GM12872 (cell line): ENCODE results near the gene ABR.

ENCODE experiments used
- CTCF ChIP-seq: IDR thresholded peaks from 3 replicates; pipeline ENCODE4 v1.5.1; 2011; ENCODE audit warnings: low read depth, mild to moderate bottlenecking, low read length, moderate library complexity; ENCODE audit not compliant: insufficient read depth

Gene ABR

DNA sequence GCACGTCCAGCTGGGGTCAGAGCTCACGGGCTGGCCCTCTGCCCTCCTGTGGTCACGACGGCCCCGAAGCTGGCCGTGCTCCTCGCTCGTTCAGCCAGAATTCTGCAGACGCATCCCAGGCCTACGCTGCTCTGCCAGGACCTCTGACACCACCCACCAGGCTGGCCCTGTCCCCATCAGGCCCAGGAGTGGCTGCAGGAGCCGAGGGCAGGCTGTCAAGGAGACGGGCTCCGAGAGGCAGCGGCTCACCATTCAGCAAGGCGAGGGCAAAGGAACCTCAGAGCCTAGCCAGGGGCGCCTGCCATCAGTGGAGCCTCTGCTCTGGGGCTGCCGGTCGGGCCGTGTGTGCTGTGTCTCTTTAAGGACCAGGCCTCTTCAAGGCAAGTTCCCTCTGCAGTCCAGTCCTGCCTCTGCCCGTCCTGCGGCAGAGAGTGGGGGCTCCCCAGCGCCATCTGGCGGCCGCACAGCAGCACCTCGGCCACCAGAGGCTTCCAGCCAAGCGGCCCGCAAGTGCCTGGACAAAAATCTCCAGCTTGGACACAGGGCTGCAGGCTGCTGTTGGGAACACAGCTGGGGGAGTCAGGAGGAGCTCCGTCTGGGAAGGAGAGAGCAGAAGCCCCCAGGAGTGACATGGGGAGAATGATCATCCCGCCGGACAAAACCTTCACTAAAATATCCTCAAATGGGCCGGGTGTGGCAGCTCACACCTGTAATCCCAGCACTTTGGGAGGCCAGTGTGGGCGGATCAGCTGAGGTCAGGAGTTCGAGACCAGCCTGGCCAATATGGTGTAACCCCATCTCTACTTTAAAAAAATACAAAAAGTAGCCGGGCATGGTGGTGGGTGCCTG, 7.4 kb upstream of the ABR start:
- TF ChIP-seq CTCF = peak; percentile 98

DNA sequence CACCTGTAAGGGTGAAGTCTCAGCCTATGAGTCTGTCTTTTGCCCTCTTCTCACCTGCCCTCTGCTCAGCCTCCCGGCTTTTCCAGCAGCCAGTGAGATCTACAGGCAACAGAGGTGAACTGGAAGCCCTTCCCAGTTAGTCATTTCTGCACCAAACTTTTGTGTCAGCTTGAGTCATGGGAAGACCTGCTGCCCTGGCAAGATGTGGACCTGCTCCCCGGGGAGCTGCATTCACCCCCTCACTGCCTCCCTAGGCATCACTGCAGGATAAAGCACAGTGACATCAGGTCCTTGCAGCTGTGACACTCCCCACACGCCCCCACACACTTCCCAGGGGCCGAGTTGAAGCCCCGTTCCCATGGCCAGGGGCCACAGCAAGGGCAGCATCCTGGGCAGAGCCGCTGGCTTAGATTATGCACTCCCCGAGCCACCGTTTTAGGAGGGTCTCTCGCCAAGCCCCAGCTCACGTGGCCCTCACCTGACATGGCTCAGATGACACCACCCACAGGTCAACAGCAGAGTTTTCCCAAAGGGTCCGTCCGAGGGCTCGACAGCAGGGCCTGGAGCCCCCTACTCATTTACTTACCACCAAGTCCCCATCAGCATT, 6.5 kb upstream of the ABR start:
- no peak for TF ChIP-seq CTCF

GRCh38 chr17:1183171-1183873, 3.5 kb upstream of the ABR start:
- TF ChIP-seq CTCF = no peak

- TF ChIP-seq CTCF = no peak
Observed at GRCh38 chr17:1182811-1183170, 3.0 kb upstream of the ABR start.

- TF ChIP-seq CTCF = no peak
Observed at GRCh38 chr17:1181753-1182137, 2.0 kb upstream of the ABR start.

DNA sequence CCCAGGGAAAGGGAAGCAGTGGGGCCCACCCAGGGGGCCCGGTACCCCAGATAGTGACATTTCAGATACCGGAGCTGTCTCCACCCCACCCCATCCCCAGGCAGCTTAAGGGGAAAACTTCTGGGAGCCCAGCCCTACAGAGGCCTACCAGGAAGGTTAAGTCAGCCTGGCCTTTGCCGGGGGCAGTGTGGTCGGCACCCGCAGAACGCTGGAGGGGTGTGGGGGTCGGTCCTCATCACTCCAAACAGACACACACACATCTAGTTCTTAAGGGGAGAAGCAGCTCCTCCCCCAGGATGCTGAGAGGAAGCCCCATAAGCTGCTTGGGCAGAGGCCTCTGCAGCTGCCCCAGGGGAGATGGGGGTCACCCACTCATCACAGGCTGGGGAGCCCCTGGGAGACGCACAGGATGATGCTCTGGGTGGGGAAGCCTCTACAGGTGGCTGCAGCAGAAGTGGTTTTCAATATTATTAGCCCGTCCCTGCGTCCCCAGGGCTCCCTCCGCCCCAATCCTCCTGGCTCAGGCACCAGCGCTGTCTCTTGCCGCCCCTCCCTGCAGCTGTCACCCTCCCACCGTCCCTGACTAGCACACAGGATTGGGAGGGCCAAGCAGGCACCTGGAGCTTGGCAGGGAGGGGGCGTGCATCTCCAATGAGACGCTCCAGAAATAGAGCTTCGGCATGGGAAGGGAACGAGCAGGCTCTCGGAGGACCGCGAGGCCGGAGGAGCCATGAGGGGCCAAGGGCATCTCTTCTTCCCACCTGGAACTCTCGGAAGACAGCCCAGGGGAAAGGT, 1.4 kb upstream of the ABR start:
- TF ChIP-seq CTCF = no peak

DNA sequence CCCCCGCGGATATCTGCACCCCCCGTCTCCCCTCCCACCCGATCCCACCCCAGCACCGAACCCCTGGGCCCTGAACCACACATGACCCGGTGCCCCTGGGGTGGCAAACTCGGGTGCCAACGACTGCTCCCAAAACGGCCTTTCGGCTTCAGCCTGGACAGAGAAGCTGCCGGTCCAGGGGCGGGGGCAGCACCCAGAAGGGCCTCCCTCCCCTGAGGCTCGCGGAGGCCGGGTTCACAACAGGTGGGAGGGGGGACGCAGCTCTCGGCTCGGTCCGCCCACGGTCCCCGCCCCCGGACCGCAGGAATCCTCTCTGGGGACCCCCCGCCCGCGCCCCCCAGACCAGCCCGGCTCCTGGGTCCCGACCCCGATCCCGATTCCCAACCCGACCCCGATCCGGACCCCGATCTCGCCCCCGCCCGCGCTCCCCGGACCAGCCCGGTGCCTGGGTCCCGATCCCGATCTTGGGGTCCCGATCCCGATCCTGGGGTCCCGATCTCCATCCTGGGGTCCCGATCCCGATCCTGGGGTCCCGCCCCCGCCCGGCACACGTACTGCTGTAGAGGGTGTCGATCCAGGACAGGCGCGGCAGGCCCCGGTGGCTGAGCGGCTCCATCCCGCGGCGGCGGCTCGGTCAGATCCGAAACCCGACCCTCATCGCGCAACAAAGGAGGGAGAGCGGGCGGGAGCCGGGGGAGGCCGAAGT, 516 bp downstream of the ABR start:
- TF ChIP-seq CTCF = no peak
